ENCODE data around the gene ZNF396.

ZNF396 gene

GRCh38 chr18:35379421-35379820 lies 2.3 kb upstream of the ZNF396 start:
- no peak for DNase-seq

- no peak for DNase-seq
Measured at GRCh38 chr18:35378574-35378896, 1.4 kb upstream of the ZNF396 start.

- DNase-seq: no peak
Measured at GRCh38 chr18:35377875-35378573, 887 bp upstream of the ZNF396 start.

GRCh38 chr18:35376393-35376741 lies 770 bp downstream of the ZNF396 start:
- peak; percentile 33 for DNase-seq

GRCh38 chr18:35374708-35375107 lies 2.4 kb downstream of the ZNF396 start:
- DNase-seq: no peak

- no peak for DNase-seq
Measured at GRCh38 chr18:35371412-35372195, 5.5 kb downstream of the ZNF396 start.

GRCh38 chr18:35369126-35369525 lies 8.0 kb downstream of the ZNF396 start:
- DNase-seq: no peak

GRCh38 chr18:35368595-35368994 lies 8.5 kb downstream of the ZNF396 start:
- DNase-seq: no peak

GRCh38 chr18:35362531-35362930 lies 14.6 kb downstream of the ZNF396 start:
- no peak for DNase-seq

GRCh38 chr18:35361570-35362321 lies 15.4 kb downstream of the ZNF396 start:
- no peak for DNase-seq

GRCh38 chr18:35355140-35355618 lies 22.0 kb downstream of the ZNF396 start:
- DNase-seq: peak; percentile 55

GRCh38 chr18:35352778-35353177 lies 24.4 kb downstream of the ZNF396 start:
- DNase-seq: no peak

GRCh38 chr18:35352283-35352682 lies 24.9 kb downstream of the ZNF396 start:
- DNase-seq: no peak

- DNase-seq: no peak
Measured at GRCh38 chr18:35348001-35348400, 29.1 kb downstream of the ZNF396 start.

- no peak for DNase-seq
Measured at GRCh38 chr18:35345950-35346349, 31.2 kb downstream of the ZNF396 start.

- DNase-seq: no peak
Measured at GRCh38 chr18:35345460-35345921, 31.6 kb downstream of the ZNF396 start.

GRCh38 chr18:35344736-35345459 lies 32.2 kb downstream of the ZNF396 start:
- DNase-seq: no peak

GRCh38 chr18:35343936-35344735 lies 33.0 kb downstream of the ZNF396 start, which contains the start of gene ZNF24:
TSS of gene ZNF24 (minus strand) at chr18:35344420. CDS start at chr18:35340650, 3,770 bp downstream.
- DNase-seq: peak; percentile 96

GRCh38 chr18:35343488-35343935 lies 33.6 kb downstream of the ZNF396 start:
- DNase-seq: no peak

- DNase-seq: no peak
Measured at GRCh38 chr18:35337286-35337685, 39.9 kb downstream of the ZNF396 start.

GRCh38 chr18:35335866-35336265 lies 41.3 kb downstream of the ZNF396 start:
- no peak for DNase-seq

GRCh38 chr18:35334821-35335220 lies 42.3 kb downstream of the ZNF396 start:
- no peak for DNase-seq

All from stimulated activated CD8-positive, alpha-beta memory T cell treated with anti-CD3 and anti-CD28 coated beads, Interleukin-4, amount 100 ng/mL, for 48 hours (primary cell).